Smooth muscle cell (in vitro differentiated cells): ENCODE data around the gene FSTL4. TPM values are rescaled to one million over a fixed set of nuclear protein-coding genes. Genes with fewer than 3 reads are reported as not detected.

Source experiments
- DNase-seq: peaks from one replicate; lab custom pipeline; 2025; ENCODE audit not compliant: unreplicated experiment; lab: John Stamatoyannopoulos, UW
- H2AFZ ChIP-seq: fragments of 200-600 bp; sonication (generic); 2 replicates; pipeline ENCODE4 v1.6.0; 2016; ENCODE audit warnings: antibody characterized with exemption, low read depth, mild to moderate bottlenecking
- H3F3A ChIP-seq: fragments of 200-600 bp; sonication (generic); 2 replicates; pipeline ENCODE4 v1.6.0; 2017; ENCODE audit warnings: antibody characterized with exemption, low read depth
- H3K27ac ChIP-seq: fragments of 200-600 bp; sonication (generic); 2 replicates; pipeline ENCODE4 v1.5.1; 2016; ENCODE audit warnings: low read depth, mild to moderate bottlenecking
- H3K27me3 ChIP-seq: fragments of 200-600 bp; sonication (generic); 2 replicates; pipeline ENCODE4 v1.6.1; 2016; ENCODE audit warnings: low read depth, mild to moderate bottlenecking
- H3K36me3 ChIP-seq: fragments of 200-600 bp; sonication (generic); 2 replicates; pipeline ENCODE4 v1.5.1; 2016; ENCODE audit warnings: low read depth
- H3K4me1 ChIP-seq: fragments of 200-600 bp; sonication (generic); 2 replicates; pipeline ENCODE4 v1.5.1; 2016; ENCODE audit warnings: low read depth
- H3K4me2 ChIP-seq: fragments of 200-600 bp; sonication (generic); 2 replicates; pipeline ENCODE4 v1.6.0; 2016; ENCODE audit warnings: mild to moderate bottlenecking
- H3K4me3 ChIP-seq: fragments of 200-600 bp; sonication (generic); 2 replicates; pipeline ENCODE4 v1.5.1; 2016; ENCODE audit warnings: mild to moderate bottlenecking
- H3K79me2 ChIP-seq: fragments of 200-600 bp; sonication (generic); 2 replicates; pipeline ENCODE4 v1.6.0; 2016; ENCODE audit warnings: low read depth, mild to moderate bottlenecking
- H3K9ac ChIP-seq: fragments of 200-600 bp; sonication (generic); 2 replicates; pipeline ENCODE4 v1.6.0; 2016; ENCODE audit warnings: low read depth
- H3K9me3 ChIP-seq: fragments of 200-600 bp; sonication (generic); replicated peaks from 2 replicates; pipeline ENCODE4 v1.5.1; 2016; ENCODE audit warnings: low read depth
- H4K20me1 ChIP-seq: fragments of 200-600 bp; sonication (generic); 2 replicates; pipeline ENCODE4 v1.6.0; 2016; ENCODE audit warnings: low read depth
- WGBS: methylation state at CpG from one replicate; pipeline ENCODE4 v1.1.7; 2016; ENCODE audit warnings: low lambda C conversion rate; 5-methylcytosine and 5-hydroxymethylcytosine counted together
- polyA plus RNA-seq: library from polyadenylated mRNA; unstranded; fragments of >200 nt; fragmentation: Nextera tagmentation; extraction: Ambion mirVana; gene quantifications from 2 replicates; pipeline ENCODE4 v1.2.1, GENCODE V29; 2016
- total RNA-seq: library from RNA; depleted of rRNA; stranded (reverse); fragments of >200 nt; gene quantifications from 2 replicates; pipeline ENCODE4 v1.2.3, GENCODE V29; 2014
- TF ChIP-seq, protein P1 (sequence below): fragments of 200-600 bp; sonication (generic); IDR thresholded peaks from 2 replicates; pipeline ENCODE4 v1.5.1; 2017; ENCODE audit warnings: borderline replicate concordance, mild to moderate bottlenecking, antibody characterized with exemption; ENCODE audit not compliant: insufficient read depth, poor library complexity, severe bottlenecking

FSTL4 gene
- total and polyA plus RNA-seq, 2 experiments from 2014 or later, result 0.49 TPM; not detected in 1

DNA sequence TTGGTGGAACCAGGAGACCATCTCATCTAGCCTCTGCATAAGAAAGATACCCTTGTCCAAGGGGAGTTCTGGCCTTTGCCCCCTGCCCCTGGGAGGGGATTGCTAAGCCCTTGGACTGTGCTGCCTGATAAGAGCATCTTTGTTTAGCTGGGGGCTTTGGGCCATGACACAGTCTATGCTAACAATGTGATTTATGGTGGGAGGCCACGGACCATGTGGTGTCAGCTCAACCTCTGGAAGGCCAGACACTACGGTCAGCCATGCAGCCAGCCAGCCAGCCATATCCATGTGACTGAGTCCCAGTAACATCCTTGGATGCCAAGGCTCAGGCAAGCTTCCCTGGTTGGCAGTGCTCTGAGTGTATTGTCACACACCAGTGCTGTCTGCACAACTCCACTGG is 244.4 kb downstream of the FSTL4 start:
- no peaks in the 10 kb centered on the region for H3K9me3 ChIP-seq
- 76% methylated on average over 2 of the region's 2 CpGs for WGBS
- H3K4me1 ChIP-seq, result peaks cover 13% of the 10 kb centered on the region
- no peak overlapping the region for H2AFZ ChIP-seq
- no peaks in the 10 kb centered on the region for H3K27me3 ChIP-seq
- no peaks in the 10 kb centered on the region for H3F3A ChIP-seq
- TF ChIP-seq, protein P1, sequence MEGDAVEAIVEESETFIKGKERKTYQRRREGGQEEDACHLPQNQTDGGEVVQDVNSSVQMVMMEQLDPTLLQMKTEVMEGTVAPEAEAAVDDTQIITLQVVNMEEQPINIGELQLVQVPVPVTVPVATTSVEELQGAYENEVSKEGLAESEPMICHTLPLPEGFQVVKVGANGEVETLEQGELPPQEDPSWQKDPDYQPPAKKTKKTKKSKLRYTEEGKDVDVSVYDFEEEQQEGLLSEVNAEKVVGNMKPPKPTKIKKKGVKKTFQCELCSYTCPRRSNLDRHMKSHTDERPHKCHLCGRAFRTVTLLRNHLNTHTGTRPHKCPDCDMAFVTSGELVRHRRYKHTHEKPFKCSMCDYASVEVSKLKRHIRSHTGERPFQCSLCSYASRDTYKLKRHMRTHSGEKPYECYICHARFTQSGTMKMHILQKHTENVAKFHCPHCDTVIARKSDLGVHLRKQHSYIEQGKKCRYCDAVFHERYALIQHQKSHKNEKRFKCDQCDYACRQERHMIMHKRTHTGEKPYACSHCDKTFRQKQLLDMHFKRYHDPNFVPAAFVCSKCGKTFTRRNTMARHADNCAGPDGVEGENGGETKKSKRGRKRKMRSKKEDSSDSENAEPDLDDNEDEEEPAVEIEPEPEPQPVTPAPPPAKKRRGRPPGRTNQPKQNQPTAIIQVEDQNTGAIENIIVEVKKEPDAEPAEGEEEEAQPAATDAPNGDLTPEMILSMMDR, result no peak
- no peaks in the 10 kb centered on the region for H3K79me2 ChIP-seq
- no peak overlapping the region for H3K9ac ChIP-seq
- no peak for DNase-seq
- no peaks in the 10 kb centered on the region for H4K20me1 ChIP-seq
- no peaks in the 10 kb centered on the region for H3K36me3 ChIP-seq
- no peak overlapping the region for H3K4me2 ChIP-seq
- H3K4me3 ChIP-seq, result no peak overlapping the region
- H3K27ac ChIP-seq, result no peak overlapping the region

DNA sequence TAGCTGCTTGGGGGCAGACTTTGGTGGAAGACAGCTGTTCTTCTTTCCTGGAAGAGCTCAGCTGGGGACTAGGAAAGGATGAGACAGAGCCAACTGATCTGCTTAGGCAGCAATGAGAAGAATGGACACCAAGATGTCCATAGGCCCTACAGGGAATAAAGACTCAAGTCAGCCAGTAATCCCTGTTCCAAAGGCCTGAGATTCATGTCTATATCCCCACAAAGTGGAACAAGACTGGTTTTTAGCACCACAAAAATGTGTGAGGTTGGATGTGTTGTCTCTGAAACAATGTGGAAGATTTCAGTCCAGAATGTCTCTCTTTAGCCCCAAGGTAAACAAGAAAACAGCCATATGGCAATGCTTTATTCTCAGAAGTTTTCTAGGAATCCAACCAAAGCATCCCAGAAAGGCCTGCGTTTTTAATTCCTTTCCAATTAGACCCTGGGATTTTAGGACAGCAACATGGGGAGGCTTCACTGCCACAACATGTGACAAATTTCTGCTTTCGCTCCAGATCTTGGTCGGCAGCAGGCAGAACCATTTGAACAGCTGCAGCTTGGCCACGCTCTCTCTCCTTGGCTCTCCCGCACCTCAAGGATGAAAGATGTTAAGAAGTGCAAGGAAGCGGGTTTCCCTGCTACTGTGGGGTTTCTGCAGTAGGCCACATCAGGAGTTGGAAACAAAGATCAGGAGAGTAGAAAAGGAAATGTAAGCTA is 245.1 kb downstream of the FSTL4 start:
- TF ChIP-seq, protein P1, result no peak
- H3F3A ChIP-seq, result no peaks in the 10 kb centered on the region
- no peak overlapping the region for H3K4me3 ChIP-seq
- H3K9ac ChIP-seq, result no peak overlapping the region
- H3K4me2 ChIP-seq, result no peak overlapping the region
- H3K4me1 ChIP-seq, result peaks cover 13% of the 10 kb centered on the region
- H3K27ac ChIP-seq, result no peak overlapping the region
- no peaks in the 10 kb centered on the region for H3K27me3 ChIP-seq
- H3K9me3 ChIP-seq, result no peaks in the 10 kb centered on the region
- no peaks in the 10 kb centered on the region for H4K20me1 ChIP-seq
- no peaks in the 10 kb centered on the region for H3K36me3 ChIP-seq
- H3K79me2 ChIP-seq, result no peaks in the 10 kb centered on the region
- no peak overlapping the region for H2AFZ ChIP-seq
- DNase-seq, result no peak
- 90% methylated on average over 6 of the region's 6 CpGs for WGBS

DNA sequence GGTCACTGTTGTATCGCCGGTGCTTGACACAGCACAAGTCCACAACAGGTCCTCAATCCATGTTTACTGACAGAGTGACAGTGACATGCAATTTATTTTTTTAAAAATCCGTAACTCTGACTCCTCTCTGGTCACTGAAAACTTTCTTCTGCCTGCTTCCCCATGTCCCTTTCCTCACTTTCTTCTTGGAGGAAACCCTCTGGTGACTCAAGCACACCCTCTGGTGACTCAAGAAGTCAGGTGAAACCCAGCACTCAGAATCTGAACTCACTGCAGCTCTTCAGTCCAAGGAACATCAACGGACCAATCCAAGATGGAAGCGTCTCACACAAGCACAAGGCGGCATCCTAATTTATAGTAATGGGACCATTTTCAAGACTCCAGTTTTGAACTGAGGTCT is 245.9 kb downstream of the FSTL4 start:
- Histone ChIP-seq H3K9ac (no peak overlapping the region), H3K36me3 (no peaks in the 10 kb centered on the region), H3K79me2 (no peaks in the 10 kb centered on the region), H3K27ac (no peak overlapping the region), H2AFZ (no peak overlapping the region), H3F3A (no peaks in the 10 kb centered on the region), H3K9me3 (no peaks in the 10 kb centered on the region), H3K4me3 (no peak overlapping the region), H3K4me2 (no peak overlapping the region), H3K27me3 (no peaks in the 10 kb centered on the region), H3K4me1 (peaks cover 14% of the 10 kb centered on the region), H4K20me1 (no peaks in the 10 kb centered on the region)
- TF ChIP-seq, protein P1, result no peak
- WGBS, result 89% methylated on average over 6 of the region's 6 CpGs
- DNase-seq, result no peak

DNA sequence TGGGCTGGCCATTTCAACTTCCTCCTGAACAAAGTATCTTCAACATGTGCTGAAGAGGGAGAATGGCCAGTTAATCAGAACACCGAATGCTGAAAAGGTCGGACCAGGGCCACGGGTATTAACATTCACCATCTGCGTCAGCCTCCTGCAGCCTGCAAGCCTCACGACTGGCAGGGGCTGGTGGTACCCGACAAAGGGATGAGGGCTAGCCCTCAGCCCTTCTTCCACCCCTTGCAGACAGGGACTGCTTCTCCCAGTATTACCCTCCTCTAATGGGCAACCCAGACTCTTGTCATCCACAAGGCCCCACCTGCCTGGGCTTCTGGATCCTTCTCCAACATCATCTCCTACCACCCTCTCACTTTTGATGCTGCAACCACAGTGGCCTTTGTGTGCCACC is 246.6 kb downstream of the FSTL4 start:
- TF ChIP-seq, protein P1, result no peak

More for the DNA sequence above, 246.6 kb downstream of the FSTL4 start:
- H3F3A ChIP-seq, result no peaks in the 10 kb centered on the region
- WGBS, result 89% methylated on average over 6 of the region's 6 CpGs
- H3K27me3 ChIP-seq, result no peaks in the 10 kb centered on the region
- no peak overlapping the region for H3K9ac ChIP-seq
- H3K4me2 ChIP-seq, result no peak overlapping the region
- H3K4me1 ChIP-seq, result peaks cover 18% of the 10 kb centered on the region
- H3K27ac ChIP-seq, result no peak overlapping the region
- no peaks in the 10 kb centered on the region for H3K79me2 ChIP-seq
- H2AFZ ChIP-seq, result no peak overlapping the region
- no peaks in the 10 kb centered on the region for H3K36me3 ChIP-seq
- no peak for DNase-seq
- H3K9me3 ChIP-seq, result no peaks in the 10 kb centered on the region
- no peaks in the 10 kb centered on the region for H4K20me1 ChIP-seq
- no peak overlapping the region for H3K4me3 ChIP-seq
